EH (cell line): ENCODE measurements around the gene C1orf210.

Experiments
- DNase-seq: peaks from one replicate; pipeline ENCODE4 v3.0.0-alpha.2; 2015; ENCODE audit warnings: low read depth

The C1orf210 gene

DNA sequence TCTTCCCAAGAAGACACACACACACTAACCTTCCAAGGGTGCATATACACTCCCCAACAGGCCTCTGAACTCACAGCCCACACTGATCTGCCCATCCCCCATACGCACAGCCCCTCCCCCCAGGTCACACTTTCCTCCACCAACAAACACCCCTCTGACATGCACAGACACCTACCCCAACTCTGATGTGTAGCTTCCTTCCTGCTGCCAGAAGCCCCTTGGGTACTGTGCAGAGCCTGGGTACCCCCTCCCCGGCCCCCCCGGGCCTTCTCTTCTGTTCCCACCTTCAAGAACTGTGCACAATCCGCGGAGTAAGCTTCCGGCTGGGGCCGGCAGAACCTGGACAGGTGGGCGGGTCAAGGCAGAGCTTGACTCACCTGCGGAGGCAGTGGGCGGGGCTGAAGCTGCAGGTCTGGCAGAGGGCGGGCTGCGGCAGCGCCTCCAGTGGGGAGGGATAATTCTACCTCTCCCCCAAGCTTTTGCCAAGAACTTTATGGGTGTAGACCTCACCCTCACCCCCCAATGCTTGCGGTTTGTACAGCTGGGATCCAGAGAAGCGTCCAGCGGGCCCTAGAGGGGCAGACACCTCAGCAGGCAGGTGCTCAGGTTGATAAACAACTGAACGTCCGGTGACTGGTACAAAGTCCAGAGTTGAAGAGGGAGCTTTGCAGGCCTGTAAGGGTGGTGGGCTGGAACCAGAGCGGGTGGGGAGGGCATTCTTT, at the start of gene C1orf210:
TSS of gene C1orf210 (minus strand) at position 313 of the 722 bp plus-strand sequence. CDS start 2,311 bp downstream, outside the sequence.
- no peak for DNase-seq

DNA sequence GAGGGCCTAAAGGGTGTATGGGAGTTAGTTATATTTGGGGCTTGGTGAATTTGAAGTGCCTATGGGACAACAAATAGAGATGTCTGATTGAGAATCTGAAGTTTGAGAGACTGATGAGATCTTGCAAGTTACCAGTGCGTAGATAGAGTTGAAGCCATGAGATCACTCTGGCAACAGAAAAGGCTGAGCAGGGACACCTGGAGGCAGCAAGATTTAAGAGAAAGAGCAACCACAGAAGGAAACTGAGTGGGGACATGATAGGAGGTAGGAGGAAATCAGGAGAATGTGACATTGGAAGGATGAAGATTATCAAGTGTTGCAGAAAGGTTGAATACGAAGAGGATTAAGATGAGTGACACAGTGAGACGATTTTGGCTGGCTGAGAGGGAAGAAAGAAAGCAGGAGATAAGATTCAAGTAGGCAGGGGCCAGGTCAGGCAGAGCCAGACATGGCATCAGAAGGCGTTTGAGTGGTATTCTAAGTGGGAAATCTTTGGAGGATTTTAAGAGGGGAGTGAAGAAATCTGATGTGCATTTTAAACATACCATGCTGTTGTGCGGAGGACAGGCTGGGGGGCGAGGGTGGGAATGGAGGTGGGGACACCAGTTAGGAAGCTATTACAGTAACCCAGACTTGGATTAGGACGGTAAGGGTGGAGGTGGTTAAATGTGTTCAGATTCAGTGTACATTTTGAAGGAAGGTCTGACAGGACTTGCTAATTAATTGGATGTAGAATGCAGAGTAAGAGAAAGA, 49.2 kb upstream of the C1orf210 start:
- DNase-seq = no peak

DNA sequence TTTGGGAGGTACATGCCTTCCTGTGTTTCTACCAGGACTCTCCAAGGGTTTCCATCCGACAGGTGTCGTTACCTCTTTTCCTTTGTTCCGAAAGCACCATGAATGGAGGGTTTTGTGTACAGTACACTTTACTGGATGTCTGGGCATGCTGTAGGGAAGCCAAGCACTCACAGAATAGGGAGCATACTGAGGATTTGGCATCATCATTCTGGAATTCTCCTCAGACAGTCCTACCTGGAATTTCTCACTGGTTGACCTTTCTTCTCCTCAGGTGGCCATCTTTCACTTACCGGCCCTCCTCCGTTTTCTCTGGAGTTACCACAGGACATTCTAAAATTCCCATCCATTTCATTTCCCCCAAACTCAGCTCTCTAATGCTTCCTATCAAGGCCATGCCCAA, 46.3 kb upstream of the C1orf210 start:
- no peak for DNase-seq

DNA sequence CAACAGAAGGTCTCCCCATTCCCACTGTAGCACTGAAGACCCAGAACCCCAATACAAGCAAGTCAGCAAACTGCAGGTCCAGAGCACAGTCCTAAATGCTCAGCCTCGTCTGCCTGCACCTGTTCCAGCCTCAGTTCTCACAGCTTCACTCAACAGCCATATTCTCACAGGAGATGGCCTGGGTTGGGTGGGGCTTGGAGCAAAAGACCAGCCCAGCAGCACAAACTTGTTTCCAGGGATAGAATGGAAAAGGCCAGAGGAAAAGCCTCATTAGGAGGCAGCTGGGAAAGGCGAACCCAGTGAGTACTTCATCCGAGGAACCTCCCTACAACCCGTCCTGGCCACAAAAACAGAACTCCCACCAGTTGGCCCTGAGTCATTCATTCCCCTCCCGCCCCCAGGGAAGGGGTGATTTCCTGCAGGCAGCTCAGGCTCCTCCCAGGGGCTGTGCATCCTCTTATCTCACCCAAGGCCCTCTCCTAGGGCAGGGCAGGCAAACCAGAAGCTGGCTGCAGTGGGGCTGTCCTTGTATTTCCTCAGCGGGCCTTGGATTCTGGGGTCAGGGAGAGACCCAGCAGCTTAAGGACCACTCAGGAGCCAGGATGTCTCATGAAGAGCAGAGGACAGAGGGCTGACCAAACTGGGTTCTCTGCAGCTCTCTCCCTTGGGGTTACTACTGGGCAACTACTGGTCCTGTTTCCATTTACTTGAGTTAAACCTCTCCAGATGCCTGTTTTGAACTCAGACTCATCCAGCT, 44.8 kb upstream of the C1orf210 start:
- peak; percentile 90 for DNase-seq

DNA sequence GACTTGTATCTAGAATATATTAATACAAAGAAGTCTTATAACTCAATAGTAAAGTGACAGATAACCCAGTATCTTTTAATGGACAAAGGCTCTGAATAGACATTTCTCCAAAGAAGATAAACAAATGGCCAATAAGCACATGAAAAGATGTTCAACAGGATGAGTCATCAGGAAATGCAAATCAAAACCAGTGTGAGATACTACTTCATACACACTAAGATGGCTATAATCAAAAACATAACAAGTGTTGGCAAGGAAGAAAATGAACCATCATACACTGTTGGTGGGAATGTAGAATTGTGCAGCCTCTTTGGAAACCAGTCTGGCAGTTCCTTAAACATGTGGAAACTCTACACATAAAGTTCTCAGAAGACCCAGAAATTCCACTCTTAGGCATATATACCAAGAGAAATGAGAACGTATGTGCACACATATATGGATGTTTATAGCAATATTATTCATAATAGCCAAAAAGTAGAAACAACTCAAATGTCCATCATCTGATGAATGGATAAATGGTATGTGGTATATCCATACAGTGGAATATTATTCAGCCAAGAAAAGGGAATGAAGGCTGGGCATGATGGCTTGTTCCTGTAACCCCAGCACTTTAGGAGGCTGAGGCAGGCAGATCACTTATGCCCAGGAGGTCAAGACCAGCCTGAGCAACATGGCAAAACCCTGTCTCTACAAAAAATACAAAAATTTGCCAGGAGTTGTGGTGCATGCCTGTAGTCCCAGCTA, 42.3 kb upstream of the C1orf210 start:
- peak; percentile 47 for DNase-seq

DNA sequence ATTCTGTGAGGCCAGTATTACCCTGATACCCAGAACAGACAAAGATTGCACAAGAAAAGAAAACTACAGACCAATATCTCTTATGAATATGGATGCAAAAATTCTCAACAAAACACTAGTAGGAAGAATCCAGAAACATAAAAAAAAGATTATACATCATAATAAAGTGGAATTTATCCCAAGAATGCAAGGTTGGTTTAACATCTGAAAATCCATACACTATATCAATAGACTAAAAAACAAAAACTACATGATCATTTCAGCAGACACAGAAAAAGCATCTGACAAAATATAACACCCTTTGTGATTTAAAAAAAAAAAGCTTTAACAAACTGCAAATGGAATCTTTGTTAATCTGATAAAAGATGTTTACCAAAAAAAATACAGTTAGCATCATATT, 40.0 kb upstream of the C1orf210 start:
- DNase-seq = no peak

DNA sequence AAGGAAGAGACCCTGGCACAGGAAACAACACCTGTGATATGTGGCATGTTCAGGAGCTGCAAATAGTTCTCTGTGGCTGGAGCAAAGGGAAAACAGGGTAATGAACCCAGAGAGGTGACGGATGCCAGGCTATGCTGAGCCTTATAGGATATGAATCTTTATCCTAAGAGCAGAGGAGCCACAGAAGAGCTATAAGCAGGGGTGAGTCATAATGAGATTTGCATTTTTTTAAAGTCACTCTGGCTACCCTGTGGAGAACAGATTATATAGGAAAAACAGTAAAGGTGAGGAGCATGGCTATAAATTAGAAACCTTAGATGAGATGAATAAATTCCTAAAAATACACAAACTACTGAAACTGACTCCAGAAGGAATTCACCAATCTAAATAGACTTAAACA, 39.4 kb upstream of the C1orf210 start:
- DNase-seq = no peak

DNA sequence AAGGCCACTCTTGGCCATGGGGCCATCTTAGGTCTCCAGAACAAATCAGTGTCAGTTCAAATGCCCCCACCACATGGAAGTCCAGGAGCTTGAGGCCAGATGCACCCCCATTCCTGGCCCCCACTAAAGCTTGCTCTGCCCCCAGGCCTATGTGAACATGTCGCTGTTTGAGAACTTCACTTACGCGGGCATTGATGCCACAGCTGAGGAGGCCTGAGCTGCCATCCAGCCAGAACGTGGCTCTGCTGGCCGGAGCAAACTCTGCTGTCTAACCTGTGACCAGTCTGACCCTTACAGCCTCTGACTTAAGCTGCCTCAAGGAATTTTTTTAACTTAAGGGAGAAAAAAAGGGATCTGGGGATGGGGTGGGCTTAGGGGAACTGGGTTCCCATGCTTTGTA, 37.1 kb upstream of the C1orf210 start:
- no peak for DNase-seq

DNA sequence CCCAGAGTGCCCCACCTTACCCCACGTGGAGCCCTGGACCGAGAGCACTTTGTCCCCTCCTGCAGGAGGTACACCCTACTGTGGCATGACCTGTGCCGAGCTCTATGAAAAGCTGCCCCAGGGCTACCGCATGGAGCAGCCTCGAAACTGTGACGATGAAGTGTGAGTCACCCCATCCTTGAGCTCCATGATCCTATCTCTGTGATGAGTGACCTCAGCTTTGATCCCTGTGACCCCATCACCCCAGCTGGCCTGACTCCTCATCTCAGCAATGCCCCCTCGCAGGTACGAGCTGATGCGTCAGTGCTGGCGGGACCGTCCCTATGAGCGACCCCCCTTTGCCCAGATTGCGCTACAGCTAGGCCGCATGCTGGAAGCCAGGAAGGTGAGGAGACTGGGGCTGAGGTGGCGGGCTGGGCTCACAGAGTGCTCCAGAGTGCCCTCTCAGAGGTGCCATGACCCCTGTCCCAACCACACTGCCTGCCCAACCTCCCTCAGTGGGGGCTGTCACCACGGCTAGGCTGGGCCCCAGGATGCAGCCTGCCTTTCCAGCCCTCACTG, 36.0 kb upstream of the C1orf210 start:
- no peak for DNase-seq

DNA sequence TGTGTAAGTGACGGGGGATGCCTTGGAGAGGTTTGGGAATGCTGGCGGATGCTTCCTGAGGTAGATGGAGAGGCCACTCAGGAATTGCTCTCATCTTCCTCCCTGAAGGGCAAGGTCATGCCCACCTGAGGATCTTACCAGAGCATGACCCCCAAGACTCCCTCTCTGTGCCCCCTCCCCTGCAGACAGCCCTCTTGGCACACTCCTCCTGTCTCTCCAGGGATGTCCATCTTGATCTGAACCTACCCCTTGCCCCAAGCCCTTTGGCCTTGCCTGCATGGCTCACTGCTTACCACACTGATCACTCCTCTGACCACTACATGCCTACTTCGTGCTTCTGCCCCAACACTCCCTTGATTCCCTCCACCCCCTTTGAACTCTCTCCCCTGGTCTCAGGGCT, 34.4 kb upstream of the C1orf210 start:
- DNase-seq = no peak

DNA sequence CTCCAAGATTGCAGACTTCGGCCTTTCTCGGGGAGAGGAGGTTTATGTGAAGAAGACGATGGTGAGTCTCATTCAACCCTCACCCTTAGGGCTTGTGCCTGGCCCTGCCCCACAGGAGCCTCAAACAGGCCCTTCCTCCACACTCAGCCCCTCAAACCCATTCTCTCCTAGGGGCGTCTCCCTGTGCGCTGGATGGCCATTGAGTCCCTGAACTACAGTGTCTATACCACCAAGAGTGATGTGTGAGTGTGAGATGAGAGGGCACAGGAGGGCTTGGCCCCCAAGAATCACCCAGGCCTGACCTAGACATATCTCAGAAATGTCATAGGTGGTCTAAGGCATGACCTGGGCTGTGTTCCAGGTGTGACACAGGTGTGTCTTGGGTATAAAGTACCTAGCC, 33.9 kb upstream of the C1orf210 start:
- DNase-seq = no peak

DNA sequence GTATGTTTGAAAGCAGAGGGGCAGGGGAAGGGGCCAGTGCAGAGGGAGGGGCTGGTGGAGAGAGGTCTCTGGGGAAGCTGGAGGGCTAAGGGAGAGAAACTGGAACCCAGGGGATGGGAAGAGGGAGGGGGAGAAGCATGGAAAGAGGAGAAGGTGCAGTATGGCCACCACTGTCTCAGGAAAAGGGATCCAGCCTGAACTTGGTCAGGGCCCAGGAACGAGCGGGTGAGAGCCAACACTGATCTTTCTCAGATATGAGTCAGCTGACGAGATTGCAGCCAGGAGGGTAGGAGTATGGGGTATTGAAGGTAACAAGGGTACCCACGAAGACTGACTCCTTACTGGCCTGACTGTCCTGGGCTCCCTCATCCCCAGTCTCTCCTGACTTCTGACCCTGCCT, 33.5 kb upstream of the C1orf210 start:
- no peak for DNase-seq

DNA sequence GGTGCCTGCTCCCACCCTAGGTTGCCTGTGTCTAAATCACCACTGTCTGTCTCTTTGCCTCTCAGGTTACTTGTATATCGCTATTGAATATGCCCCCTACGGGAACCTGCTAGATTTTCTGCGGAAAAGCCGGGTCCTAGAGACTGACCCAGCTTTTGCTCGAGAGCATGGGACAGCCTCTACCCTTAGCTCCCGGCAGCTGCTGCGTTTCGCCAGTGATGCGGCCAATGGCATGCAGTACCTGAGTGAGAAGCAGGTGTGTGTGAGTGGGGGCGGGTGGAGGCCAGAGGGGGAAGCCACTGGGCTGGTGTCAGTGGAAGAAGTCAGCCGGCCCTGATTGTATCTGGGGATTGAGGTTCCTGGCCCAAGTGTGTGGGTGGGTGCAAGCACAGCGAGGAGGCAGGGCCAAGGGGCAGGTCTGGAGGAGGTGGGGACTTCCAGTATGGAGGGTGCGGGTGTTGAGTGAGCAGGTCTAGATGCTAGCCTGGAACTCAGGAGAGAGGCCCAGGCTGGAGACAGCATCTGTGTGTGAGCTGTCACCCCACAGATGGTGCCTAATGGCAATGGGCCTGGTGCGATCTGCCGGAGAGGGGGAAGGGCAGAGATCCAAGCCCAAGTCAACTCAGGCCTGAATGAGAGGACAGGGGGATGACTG, 32.6 kb upstream of the C1orf210 start:
- DNase-seq = peak; percentile 34

DNA sequence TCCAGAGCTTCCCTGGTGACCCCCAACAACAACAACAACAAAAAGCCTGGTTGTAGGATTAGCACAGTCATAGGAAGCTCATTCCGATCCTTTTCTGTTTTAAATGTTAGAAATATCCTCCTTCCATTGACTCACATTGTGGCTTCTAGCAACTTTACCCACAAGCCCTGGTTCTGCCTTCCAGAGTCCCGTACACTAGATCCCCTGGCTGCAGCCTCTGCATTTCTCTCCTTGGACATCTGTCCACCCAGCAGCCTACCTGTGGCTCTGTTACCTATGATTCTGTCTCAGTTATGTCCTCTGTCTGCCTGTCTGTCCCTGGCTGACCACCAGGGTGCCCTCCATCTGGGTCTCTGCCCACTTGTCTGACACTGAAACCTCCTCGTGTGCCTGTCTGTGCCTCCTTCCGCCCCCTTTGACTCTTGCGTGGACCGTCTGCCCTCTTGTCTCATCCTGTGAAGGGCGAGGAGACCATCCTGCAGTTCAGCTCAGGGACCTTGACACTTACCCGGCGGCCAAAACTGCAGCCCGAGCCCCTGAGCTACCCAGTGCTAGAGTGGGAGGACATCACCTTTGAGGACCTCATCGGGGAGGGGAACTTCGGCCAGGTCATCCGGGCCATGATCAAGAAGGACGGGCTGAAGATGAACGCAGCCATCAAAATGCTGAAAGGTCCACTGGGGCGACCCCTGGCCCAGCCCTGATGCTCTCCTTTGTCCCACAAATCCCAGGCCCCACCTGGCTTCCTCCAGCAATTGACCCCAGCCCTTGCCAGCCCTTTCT, 31.5 kb upstream of the C1orf210 start:
- DNase-seq = no peak

DNA sequence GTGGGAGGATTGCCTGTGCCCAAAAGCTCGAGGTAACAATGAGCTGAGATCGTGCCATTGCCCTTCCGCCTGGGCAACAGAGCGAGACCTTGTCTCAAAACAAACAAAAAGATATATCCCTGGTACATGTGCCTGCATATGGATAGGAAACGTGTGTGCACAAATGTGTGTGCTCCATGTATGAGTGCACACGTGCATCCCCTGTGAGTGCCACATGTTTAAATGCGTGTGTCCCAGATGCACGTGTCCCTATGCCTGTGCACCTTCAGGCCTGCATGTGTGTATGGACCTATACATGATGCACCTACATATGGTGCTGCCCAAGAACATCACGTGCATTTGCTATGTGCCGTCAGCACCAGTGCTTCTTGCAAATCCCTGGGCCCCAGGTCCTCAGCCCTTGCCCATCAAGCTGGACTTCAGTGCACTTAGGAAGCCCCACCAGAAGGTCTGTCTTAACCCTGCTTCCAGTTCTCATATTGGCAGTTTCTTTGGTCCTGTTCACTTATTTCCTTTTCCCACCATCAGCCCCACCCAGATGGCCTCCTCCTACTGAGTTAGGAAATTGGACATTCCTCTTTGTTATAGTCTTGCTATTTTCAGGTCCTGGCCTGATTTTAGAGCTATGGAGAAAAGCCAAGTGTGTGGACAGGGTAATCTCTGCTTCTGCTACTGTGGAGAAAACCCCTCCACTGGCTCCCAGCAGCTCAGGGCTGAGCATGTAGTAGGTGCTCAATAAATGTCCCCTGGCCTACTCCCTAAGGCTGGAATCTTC, 30.8 kb upstream of the C1orf210 start:
- peak; percentile 13 for DNase-seq

DNA sequence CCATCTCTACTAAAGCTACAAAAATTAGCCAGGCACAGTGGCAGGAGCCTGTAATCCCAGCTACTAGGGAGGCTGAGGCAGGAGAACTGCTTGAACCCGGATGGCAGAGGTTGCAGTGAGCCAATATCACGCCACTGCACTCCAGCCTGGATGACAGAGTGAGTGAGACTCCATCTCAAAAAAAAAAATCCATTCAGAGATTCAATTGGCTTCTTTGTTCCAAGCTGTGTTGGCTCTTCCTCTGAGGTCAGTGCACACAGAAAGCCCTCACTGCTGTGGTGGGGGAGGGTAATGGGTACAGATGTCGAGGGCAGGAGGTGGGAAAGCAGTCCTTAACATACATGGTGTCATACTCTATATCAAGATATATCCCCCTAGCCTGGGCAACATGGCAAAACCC, 30.1 kb upstream of the C1orf210 start:
- no peak for DNase-seq

DNA sequence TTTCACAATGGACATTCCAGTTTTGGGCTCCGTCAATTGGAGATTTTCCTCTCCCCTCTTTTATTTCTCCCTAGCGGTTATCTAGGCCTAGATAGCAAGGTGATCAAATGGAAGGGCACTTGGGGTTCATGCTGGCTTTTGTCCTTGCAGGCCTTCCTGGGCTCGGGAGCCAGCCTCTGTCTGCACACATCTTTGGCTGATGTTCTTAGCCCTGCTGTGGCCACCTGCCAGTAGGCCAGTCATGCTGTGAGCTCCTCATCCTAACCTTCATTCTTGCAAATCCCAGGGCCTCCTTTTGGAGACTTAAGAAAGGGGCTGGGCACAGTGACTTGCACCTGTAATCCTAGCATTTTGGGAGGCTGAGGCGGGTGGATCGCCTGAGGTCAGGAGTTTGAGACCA, 28.9 kb upstream of the C1orf210 start:
- no peak for DNase-seq

DNA sequence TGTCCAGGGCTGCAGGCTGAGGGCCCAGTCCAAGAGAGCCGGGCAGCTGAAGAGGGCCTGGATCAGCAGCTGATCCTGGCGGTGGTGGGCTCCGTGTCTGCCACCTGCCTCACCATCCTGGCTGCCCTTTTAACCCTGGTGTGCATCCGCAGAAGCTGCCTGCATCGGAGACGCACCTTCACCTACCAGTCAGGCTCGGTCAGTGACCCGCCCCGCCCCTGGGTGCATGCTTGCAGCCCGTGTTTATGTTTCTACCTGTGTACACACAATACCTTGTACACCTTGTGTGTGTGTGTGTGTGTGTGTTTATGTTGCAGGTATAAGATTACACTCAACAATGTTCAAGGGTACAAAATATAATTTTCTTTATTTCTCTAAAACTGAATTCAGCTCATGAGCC, 28.4 kb upstream of the C1orf210 start:
- DNase-seq = no peak

DNA sequence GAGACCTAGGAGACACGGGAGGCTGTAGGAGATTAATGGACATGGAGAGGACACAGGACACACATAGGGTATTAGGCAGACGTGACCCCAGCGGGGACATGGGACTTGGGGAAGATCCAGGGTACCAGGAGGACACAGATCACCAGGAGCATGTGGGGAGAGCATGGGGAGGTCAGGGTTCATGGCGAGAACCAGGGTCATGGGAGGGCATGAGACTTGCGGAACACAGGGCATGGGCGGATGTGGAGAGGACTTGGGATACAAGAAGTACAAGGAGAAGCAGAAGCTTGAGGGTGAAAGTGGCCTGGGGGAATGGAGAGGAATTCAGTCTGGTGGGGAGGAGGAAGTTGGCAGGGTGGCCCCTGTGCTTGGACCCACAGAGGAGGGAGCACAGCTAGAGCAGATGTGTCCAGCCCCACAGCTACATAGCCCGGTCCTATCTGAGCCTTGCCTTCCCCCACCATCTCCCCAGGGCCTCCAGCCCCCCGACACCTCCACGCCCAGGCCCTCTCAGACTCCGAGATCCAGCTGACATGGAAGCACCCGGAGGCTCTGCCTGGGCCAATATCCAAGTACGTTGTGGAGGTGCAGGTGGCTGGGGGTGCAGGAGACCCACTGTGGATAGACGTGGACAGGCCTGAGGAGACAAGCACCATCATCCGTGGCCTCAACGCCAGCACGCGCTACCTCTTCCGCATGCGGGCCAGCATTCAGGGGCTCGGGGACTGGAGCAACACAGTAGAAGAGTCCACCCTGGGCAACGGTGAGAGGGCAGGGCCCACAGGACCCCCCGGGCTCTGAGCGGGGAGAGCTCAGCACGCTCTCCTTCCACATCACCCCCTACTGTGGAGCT, 27.5 kb upstream of the C1orf210 start:
- DNase-seq = no peak
